NCI-H510A (cell line): ENCODE data around the gene CLTB.

ENCODE experiments used
- DNase-seq: peaks from one replicate; lab custom pipeline; 2025; lab: John Stamatoyannopoulos, UW

The CLTB gene

DNA sequence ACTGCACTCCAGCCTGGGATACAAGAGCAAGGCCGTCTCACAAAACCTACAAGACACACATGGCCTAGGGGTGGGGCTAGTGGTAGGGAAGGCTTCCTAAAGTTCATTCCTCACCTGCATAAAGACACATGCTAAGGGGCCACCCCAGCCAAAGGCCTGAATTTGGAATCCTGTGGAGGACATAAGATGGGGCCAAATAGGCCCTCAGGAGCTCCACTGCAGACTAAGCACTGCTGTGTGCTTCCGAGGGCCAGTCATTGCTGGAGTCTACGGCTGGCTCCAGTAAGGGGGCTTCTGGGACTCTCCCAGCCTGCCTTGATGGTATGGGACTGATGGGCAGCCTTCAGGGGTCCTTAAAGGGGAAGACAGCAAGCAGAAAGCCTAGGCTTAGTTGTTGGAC is 33.6 kb downstream of the CLTB start:
- no peak for DNase-seq

DNA sequence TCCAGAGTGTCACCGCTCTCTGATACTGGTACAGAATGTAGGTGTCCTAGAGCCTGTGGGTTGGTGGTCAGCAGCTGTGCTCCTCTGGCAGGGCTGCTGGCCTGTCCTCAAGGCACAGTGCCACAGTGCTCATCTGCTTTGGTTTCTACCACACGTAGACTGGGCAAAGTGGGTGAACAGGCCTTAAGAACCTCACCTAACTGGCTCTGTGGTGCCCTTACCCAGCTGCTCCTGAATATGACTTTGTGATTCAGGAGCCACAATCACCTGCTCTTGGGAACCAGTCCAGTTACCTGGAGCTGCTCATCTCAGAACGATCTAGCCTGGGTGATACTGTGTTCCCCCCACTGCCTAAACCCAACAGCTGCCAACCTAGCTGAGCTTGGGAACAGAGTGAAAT is 34.4 kb downstream of the CLTB start:
- no peak for DNase-seq

DNA sequence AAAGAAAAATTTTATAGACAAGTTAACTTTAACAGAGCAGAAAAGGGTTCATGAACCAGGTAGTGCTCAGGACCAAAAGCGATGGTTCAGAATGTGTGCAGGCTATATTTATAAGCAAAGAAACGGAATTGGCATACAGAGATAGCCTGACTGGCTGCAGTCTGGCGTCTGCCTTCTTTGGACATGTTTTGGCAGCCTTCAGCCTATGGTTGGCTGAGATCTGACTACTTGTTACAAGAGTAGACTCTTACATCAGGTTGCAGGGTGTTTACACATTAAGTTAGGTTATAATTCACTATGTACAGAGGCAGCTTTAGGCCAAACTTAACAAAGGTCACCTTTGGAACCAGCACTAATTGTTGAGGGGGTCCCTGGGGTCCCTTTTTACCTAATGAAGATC is 34.9 kb downstream of the CLTB start:
- DNase-seq = no peak

DNA sequence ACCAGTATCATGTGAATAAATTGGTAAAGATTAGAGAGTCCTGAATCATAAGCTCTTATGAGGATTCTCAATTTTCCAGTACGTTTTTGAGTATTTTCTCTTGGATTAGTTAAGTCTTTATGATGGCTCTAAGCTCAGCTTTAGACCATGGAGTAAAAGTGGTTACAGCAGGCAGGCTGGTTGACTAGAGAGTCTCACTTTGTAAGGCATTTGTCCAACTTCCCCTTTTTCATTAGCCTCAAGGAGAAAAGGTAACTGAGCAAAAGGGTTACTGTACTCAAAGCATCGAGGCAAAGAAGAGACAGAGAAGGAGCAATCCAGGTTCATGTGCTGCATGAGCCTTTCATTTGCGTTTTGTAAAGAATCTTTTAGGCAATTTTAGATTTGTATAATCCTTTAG is 36.5 kb downstream of the CLTB start:
- no peak for DNase-seq

DNA sequence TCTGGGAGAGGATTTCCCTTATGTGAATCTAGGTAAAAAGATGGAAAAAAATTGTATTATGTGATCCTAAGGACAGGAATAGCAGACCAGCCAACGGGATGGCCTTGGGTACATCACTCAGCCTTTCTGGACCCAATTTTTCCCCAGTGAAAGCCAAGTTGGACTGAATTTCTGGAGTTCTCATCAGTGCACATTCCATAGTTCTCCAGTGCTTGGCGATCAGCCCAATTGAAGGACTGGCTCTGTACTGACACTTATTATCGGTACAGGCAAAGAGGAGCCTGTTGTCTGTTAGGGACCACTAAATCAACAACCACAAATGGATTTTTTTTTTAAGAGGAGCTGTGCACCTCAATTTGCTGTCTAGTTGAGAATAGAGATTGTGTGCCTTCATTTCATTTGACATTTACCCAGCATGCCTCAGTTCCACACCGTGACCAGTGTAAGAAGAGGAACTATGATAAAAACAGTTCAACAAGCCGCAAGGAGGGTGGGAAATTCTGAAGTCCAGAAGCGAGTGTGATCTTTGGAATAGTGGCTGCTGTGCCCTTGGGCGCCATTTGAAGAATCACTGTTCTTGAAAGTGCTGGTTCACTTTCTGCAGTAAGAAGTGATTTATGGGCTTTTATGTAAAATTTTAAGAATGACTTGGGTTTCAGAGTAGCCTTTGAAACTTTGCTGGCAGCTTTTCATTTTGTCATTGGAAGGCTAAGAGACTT is 43.1 kb downstream of the CLTB start:
- no peak for DNase-seq

DNA sequence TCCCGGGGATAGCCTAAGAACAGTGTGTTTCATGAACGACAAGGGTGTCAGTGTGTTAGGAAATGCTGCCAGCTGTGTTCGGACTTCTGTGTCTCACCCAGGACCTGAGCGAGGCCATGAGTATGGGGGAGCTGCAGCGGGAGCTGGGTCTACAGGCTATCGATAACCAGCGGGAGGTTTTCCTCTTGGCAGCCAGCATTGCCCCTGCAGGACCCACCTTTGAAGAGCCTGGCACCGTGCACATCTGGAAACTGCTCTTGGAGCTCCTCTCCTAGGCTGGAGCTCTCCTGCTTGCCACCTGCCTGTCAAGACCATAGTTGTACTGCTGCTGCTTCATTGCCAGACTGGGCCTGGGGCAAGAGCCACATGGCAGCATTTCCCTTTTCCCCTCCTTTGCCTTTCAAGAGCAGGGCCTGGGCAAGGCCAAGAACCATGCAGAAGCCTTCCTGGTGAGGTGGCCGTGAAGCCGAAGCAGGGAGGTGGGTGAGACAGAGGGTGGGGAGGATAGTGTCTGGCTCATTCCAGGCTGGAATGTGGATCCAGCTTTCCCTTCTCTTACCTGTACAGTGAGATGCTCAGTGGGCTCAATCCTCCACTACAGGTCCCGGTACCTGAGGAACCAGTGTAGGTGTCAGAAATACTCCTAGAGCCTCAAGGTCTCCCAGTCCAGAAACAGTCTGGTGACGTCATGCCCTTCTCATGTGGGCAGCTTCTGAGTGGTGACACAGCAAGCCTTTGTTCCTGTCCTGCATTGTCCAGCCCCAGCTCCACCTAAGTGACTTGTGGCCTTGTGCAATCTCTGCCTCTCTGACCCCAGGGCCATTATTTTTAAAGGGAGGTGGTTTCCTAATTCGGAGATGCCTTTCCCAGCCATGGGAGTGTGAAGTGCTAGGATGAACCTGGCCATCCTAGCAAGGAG is 44.5 kb downstream of the CLTB start:
- DNase-seq = no peak

DNA sequence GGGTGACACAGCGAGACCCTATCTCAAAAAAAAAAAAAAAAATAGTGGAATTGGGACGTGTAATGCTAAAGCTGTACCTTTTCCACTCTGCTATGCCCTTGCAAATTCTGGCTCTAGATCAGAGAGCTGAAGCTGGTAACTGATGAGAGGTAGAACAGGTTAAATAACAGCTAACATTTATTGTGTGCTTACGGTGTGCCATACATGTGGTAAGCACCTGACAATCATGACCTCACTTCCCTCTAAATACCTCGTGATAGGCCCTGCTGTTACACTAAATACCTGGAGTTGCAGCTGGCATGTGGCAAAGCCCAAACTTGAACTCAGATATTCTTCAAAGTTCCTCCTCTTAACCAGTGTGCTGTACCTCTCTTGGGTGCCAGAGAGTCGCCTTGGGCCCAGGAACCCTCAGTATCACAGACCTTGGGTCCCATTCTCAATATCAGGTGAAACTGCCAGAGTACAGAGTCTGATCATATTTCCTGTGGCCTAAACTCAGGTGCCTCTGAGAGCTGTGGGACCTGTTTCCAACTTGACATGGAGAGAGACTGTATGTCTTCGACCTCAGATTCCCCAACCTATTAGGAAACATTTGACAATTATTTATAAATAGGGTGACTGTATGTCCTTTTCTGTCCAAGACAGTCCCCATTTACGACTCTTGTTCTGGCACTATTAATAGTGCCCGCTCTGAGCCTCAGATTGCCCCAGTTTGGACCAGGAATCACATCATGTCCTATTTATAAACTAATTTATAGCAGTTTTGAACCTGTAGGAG is 46.2 kb downstream of the CLTB start:
- no peak for DNase-seq

DNA sequence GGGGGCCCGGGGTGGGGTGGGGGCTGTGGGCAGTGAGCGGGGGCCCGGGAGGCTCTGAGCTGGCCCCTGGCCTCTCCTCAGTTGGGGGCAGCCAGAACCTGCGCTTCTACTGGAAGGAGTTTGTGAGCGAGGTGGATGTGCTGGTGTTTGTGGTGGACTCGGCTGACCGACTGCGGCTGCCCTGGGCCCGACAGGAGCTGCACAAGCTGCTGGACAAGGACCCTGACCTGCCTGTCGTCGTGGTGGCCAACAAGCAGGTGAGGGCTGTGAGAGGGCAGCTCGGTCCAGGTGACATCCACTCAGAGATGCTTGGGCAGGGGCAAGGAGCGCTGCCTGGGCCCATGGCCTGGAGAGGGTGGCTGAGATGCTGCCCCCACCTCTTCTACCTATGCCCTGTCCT is 47.6 kb downstream of the CLTB start:
- no peak for DNase-seq

DNA sequence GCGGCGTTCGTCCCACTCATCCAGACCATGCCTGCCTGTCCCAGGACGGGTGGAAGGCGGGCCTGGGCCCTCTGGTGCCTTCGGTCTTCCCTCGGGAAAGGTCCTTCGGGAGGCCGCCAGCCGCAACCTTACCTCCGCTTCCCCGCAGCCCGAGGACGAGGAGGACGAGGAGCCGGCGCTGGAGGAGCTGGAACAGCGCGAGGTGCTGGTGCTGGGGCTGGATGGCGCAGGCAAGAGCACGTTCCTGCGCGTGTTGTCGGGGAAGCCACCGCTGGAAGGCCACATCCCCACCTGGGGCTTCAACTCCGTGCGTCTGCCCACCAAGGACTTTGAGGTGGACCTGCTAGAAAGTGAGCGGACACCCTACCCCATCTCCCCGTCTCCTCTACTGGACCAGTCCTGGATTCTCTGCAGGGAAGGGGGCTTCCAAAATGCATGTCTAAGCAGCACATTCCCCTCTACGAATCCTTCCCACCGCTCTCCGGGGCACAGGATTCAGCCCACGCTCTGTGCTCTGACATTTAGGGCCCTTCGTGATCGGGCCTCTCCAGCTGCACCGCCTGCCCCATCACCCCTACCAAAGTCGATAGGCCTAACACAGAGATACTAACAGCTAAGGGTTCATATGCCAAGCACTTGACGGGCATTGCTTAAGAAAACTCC is 50.0 kb downstream of the CLTB start:
- DNase-seq = no peak

DNA sequence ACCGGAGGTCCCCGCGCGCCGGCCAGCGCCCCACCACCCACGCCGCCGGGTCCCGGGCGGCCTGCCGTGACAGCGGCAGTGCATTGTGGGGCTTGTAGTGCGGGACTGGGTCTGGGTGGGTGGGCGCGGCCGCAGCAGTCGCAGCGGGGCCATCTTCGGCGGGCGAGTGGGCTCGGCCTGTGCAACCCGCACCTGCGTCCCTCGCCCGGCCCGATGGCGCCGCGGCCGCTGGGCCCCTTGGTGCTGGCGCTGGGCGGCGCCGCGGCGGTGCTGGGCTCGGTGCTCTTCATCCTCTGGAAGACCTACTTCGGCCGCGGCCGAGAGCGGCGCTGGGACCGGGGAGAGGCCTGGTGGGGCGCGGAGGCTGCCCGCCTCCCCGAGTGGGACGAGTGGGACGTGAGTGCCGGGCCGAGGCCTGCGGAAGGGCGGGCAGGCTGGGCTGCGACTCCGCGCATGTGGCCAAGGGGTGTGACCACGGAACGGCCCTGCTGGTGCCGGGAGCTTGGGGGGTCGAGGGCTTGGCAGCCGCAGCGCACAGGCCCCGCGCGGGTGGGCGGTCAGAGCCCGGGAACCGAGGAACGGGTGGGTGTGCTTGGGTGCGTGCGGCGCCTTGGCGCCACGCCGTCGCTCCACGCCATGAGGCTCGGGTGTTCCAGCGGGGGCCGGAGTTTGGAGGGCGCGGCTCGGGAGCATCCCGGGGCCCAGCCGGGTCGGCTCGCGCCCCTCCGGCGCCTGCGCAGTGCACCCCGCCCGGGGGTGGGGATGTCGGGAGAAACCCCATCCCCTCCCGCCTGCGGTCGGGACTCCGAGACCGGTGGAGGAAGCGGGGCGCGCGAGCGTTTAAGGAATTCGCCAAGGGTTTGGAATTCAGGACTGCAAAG is 50.7 kb downstream of the CLTB start, which contains the start of gene ARL10:
TSS of gene ARL10 (plus strand) at position 137 of the 881 bp plus-strand sequence. CDS start at position 214, 77 bp downstream.
- DNase-seq = no peak

DNA sequence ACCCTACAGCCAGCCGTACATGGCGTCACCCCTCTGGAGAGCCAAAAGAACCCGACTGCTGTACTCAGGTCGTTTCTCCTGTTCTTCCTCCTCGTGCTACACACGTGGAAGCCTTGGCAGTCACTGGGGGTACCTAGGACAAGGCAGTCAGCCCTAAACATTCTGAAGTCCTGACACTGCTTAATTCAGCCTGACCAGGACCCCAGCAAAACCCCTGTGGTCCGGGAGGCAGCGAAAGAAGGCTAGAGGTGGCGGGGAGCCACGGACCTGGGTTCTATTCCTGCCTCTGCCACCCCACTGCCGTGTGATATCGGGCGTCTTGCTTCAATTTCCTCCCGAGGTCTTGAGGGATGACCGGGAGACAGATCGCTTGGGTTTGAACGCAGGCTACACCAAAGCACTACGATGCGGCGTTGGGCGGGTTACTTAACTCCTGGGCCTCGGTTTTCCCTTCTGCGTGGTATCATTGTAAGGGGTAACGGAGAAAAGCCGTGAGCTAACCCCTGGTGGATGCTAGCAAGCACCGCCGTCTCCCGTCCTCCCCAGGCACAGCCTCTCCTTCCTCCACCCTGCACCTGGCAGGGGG is 51.5 kb downstream of the CLTB start:
- no peak for DNase-seq

DNA sequence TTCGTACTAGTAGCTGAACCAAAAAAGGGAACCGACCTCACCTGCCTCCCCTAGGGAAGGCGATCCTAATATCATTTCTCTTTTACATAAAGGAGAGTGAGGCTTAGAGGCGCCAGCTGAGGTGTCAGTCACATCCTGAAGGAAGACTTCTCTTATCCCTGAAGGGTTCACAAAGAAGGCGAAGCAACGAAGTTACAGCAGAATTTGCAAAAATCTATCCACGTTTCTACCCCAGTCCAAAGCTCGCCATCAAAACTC is 54.2 kb downstream of the CLTB start:
- DNase-seq = no peak

DNA sequence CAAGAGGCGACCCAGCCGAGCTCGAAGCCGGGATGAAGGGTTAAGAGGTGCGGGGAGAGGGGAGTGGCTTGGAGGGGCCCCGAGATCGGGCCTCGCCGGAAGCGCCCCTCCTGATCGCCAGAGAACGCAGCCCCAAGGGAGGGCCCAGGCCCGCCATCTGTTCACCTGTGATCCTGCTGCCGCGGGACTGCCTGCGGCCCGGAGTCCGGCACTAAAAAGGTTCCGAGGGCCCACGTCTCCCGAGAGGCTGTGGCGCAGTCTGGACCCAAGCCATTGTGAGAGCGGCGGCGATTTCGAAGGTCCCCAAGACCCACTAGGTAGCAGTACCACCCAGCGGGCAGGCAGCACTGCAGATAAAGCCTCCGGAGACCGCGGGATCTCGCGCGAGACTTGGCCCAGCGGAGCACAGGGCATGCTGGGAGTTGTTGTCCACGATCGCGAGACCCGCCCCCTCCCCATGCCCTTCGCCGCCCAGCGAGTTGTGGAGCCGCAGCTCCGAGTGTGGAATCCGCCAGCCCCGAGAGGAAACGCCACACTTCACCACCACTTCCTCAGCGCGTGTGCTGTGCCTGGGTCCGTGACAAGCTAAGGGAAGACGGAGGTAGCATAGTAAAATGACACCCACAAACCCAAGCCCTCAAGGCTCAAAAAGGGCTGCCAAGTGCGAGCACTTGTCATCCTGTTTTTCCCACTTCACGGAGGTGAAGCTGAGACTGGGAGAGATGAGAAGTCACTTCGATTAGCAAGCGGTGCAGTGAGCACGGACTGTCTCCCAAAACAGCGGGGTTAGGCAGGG is 54.7 kb downstream of the CLTB start, which contains the start of gene KIAA1191:
TSS of gene KIAA1191 (minus strand) at position 328 of the 796 bp plus-strand sequence. CDS start 2,256 bp downstream, outside the sequence.
- DNase-seq = peak; percentile 65

DNA sequence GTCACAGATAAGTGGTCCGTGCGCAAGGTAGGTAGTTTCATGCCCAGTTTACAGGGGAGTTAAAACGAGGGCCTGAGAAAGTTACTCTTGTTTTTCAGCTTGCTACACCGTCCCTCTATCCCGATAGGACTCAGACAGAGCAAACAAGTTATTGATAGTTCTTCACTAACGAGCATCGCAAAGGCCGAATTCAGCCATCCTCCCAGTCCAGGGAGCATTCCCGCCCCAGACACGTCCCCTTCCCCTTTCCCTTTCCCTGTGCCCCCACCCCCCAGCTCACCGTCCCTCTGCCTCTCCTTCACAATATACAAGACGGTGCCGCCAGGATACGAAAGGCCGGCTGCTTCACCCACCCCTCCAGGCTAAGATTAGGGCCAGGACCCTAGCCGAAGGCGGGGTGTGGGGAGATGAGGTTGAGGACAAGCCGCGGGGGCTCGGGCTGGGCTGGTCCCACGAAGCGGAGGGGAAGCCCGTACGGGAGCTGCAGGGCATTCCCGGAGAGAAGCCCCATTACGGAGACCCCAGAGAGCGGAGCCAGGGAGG is 55.4 kb downstream of the CLTB start:
- no peak for DNase-seq

DNA sequence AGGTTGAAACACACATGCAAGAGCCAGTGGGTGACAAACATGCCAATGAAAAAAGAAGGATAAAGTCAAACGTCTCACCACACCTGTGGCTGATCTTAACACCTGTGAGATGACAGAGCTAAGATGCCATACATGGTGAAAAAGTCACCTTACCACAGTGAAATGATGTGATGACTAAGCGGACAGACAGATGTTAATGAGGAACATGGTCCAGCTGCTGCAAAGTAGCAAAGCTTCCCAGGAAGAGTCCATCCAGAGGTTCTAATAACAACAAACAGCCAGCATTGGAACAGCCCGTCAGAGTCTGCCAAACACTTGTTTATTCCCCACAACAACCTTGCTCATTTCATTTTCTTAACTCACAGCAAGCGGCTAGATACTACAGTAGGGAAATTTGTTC is 56.7 kb downstream of the CLTB start:
- no peak for DNase-seq

DNA sequence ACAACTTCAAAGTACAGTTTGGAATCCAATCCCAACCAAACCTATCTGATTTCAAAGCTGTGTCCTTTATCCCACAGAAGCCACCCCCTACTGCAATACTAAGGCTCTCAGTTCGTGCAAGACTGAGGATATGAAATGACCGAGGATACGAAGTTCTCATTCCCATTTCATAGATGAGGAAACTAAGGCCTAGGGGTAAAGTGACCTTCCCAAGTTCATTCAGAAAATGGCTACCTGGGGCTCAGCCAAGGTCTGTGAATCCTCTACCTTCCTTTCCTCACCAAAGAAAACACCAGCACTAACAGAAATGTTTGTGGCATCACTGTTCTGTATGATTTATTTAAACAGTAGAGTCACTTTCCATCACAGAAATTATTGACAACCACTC is 60.2 kb downstream of the CLTB start:
- DNase-seq = no peak

DNA sequence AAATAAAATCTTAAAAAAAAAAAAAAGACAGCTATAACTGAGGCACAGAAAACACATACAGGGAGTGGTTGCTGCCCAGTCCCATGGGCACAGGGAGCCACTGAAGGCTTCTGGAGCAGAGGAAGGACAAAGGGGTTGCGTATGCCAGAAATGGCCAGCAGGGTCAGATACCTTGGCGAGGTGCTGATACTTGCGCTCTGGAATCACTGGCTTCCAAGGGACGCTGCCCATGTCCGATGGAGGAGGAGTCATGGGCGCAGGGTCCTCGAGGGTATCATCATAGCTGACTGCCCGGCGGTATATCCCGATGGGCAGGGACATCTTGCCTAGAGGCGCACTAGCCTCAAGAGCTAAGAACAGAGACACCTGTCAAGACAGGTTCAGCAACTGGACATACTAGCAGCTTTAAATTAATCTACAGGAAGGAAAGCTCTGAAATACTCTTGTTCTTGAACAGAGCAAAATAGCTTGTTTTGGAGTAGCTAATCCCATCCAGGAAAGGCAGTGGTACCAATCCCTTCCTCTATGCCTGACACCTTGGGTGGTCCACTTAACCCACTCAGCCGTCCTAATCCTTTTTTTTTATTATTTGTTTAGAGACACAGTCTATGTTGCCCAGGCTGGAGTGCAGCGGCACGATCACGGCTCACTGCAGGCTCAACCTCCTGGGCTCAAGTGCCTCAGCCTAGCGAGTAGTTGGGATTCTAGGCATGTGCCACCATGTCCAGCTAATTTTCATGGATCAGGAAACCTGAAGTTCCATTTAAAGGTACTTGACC is 60.8 kb downstream of the CLTB start:
- DNase-seq = peak; percentile 36

DNA sequence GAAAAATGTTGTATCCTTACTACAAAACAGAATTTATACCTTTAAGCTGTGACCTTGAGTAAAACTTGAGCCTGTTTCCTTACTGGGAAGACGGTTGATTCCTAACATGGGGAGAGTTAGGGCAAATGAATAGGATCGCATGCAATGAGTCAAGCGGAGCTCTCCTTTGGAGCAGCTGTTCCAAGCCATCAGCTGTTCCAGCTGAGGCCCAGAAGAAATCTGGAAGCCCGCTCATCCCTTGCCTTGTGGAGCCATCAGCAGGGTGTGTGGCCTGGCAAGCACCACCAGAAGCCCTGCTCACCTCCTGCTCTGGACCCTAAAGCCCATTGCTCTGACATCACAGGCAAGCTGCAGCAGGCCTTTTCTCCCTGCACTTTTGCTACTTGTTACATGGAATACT is 62.8 kb downstream of the CLTB start:
- DNase-seq = no peak
